Measurements from ENCODE around the gene COL7A1.

The COL7A1 gene

DNA sequence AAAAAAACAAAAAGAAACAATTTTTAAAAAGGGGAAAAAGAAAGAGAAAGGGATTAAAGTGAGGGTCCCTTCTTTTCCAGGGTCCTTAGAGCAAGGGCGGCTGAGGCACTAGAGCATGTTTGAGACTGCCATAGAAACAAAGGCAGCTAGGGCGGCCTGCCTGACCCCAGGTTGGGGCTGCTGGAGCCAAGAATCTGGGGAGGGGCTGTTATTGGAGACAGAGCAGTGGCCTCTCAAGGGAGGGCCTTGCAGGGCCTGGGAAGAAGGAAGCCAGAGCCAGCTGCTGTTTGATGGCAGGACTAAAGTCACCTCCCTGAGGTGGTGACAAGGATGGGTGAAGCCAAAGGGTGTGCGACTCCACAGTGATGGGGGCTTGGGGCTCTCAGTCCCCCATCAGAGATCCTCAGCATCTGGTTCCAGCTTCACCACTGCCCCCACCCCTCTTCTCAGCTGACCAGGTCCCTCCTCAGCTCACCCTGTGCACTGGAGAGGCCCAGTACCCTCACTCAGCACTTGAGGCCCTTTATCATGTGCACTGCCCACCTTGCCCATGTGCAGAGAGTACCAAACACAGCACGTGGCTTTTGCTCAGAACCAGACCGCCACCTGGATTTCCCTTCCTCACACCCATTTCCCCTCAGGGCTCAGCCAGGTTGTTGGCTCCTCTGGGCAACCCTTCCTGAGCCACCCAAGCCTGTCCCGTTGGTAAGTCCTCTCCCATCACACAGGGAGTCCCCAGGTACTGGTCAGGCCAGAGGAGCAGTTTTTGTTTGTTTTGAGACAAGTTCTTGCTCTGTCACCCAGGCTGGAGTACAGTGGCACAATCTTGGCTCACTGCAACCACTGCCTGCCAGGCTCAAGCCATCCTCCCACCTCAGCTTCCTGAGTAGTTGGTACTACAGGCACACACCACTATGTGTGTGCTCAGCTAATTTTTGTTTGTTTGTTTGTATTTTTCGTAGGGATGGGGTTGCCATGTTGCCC is 24.7 kb upstream of the COL7A1 start:
- DNase-seq, result no peak

DNA sequence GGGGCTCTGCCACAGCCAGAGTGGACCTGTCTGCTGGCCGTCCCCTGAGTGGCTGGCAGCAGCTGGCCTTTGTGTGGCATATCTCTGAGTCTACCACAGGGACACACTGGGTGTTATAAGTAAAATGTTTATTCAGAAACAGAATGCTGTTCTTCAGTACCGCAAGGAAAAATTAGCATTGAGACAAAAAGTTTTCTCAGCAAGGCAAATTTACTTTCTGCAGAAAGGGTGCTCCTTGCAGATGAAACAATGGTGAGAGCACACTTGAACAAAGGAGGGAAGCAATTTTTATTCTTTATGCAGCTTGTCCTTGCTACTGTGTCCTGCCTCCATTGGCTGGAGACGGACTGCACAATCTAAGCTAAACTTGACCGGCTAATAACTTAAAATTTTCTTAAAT is 22.4 kb upstream of the COL7A1 start:
- DNase-seq, result no peak

DNA sequence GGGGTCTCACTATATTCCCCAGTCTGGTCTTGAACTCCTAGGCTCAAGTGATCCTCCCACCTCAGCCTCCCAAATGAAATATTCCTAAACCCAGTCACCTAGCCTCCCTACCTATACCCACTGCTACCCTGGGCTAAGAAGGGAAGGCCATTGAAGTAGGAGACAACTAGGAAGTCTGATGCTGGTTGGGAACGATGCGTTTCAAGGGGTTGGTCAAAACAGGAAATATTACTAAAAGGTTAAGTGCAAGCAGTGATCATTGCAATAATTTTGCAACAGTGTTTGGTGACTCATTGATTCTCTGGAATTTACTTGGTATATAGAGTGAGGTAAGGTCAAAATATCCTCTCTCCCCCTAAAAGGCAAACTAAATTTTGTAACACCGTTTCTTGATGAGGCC is 18.9 kb upstream of the COL7A1 start:
- peak; percentile 70 for DNase-seq

DNA sequence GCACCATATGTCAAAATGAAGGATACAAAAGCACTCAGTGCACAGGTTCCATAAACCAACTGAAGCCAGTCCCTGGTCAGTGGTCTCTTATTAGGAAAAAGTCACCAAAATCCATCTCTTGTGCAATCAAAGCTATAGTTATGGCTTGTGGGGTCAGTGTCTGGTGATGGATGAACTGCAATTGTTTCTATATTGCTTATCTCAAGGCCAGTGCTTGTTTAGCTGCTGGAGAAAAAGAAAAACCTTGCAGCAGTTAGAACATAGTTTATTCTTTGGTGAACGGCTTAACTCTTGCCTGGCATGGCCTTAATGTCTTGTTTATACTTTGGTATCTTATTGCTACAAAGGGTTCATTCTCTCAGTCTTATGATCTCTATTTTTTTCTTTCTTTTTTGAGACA is 17.2 kb upstream of the COL7A1 start:
- DNase-seq, result no peak

GRCh38 chr3:48609088-48610005 is 14.2 kb upstream of the COL7A1 start, which contains the start of gene UQCRC1:
Gene UQCRC1 (minus strand): TSS chr3:48609646. CDS start chr3:48609620, 26 bp downstream.
- DNase-seq, result peak; percentile 91

DNA sequence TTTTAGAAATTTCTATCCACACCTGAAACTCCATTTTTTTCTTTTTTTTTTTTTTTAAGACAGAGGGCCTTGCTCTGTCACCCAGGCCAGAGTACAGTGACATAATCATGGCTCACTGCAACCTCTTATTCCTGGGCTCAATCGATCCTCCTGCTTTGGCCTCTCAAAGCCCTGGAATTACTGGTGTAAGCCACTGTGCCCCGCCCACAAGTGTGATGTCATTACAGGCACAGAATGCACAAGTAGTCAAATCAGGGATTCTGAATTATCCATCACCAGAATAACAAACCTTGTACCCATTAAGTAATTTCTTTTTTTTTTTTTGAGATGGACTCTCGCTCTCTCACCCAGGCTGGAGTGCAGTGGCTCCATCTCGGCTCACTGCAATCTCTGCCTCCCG is 12.4 kb upstream of the COL7A1 start:
- no peak for DNase-seq

- DNase-seq, result no peak
Measured at GRCh38 chr3:48601622-48601994, 6.5 kb upstream of the COL7A1 start.

DNA sequence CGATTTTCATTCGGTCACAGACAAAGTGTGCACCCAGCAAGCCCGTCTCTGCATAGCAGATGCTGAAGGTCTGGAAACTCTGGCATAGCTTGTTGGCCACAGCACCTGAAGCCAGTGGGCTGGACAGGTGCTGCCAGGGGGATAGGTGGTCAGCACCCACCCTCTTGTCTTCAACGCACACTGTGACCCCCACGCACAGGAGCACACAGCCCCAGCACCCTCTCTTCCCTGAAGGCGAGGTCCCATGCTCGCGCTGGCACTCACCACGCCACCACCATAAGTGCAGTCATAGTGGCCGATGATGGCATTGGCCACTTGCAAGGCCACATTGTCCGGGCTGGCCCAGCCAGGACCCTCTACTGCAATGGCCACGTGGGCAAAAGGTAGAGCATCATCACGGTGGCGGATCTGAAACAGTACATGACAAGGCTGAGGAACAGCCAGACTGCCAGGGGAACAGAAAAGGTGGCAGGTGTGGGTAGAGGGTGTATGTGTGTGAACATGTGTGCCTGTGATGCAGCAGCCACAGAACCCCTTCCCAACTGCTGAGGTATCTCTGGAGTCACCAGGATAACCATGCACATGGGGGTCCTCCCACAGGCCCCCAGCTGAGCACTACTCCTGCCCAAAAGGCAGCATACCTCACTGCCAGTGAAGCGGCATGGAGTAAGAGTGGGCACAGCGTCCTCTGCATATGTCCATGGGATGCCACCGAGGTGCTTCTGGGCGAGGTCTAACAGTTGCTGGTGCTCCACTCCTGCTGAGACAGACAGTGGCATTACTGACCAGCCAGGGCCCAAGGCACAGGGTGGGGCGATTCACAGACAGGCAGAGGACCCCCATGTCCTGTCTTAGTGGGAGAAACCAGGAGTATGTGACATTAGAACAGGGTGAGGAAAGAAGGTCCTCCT is 5.8 kb upstream of the COL7A1 start:
- DNase-seq, result no peak

DNA sequence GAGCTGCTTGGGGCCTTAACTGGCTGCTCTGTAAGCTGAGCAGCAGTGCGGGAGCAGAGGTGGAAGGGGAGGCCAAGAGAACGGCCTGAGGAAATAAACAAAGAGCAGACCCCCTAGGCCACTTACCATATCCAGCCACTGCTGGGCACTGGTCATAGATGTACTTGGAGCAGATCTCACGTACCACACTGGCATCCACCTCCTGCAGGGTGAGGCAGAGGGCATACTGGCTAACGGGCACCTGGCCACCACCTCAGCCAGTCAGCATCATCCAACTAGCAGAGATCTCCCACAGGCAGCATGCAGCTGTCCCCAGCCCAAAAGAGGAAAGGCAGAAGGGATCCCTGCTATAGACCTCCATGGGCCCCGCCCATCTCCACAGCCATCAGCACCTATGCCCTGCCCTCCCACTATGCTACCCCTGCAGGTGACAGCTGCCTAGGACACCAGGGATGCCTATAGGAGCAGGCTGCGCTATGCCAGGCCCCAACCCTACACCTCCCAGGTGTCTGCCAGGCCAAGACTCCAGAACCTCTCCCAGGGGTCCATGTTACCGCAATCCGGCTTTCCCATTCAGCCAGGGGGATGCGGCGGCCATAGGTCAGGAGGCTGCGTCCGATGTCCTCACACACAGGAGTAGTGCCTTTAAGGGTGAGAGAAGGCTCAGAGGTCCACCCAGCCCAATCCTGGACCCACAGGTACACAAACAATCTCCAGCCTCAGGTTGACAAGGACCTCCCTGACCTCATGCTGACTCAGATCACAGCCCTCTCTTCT is 4.6 kb upstream of the COL7A1 start:
- no peak for DNase-seq

- no peak for DNase-seq
Measured at GRCh38 chr3:48599077-48599501, 4.0 kb upstream of the COL7A1 start.

DNA sequence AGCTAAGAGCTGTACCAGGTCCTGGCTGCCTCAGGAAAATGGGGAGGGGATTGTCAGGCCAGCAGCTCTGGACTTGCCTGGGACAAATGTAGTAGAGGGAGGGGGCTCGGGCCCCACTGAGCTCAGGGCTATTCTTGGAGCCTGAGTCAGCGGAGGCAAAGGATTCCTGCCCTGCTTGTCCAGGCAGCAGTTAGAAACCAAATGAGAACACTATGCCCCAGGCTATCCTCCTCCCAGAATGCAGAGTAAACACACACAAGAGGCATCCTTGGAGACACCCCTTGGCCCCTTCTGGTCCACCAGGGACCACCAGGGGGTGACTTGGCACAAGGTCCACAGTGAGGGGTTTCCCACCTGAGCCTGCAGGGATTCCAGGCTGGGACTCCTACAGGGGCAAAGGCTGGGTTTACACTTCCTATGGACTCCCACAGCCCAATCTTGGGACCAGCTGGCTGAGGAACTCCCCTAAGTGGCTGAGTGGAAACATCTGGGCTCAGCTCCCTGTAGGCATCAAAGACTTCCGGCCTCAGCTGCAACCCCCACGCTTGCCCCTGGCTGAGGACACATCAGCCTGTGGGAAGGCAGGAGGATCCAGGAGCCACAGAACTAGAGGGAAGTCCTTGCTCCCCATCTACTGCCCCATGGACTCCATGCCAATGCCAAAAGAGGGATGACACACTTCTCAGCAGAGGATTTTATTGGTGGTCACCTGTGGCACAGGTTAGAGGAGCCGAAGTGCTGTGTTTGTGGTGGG is 3.4 kb upstream of the COL7A1 start:
- peak; percentile 95 for DNase-seq

GRCh38 chr3:48597408-48597800 is 2.3 kb upstream of the COL7A1 start:
- DNase-seq, result no peak

DNA sequence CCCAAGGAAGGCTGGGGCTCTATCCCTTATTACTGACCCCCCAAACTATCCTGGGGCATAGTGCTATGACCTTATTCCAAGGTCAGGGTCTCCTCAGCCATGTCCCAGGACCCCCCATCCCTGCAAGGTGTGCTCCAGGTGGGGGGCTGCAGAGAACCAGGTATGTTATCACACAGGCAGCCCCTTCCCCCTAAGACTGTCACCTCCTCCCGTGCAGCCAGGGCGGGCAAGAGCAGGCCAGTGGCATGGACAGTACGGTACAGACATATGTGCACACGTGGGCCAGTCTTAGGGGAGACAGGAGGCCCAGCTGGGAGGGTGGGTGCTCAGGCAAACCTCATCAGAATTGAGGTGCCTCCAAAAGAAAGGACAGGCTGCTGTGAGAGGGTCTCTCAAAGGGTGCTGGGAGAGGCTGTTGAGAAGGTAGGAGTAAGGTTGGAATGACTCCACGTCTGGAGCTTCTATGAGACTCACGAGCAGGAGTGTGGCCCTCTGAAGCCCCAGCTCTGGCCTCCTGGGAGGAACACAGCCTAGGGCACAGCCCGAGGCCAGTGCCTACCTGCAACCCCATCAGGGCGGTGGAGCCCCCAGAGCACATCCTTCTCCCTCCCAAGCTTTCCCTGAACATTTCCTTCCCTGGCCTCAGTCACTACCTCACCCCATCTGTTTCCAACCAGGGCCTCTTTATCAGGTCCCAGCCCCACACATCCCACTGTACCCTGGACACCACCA is 1.7 kb upstream of the COL7A1 start:
- no peak for DNase-seq

- DNase-seq, result no peak
Measured at GRCh38 chr3:48596157-48596556, 1.0 kb upstream of the COL7A1 start.

- peak; percentile 94 for DNase-seq
Measured at GRCh38 chr3:48595526-48596121, 495 bp upstream of the COL7A1 start.

DNA sequence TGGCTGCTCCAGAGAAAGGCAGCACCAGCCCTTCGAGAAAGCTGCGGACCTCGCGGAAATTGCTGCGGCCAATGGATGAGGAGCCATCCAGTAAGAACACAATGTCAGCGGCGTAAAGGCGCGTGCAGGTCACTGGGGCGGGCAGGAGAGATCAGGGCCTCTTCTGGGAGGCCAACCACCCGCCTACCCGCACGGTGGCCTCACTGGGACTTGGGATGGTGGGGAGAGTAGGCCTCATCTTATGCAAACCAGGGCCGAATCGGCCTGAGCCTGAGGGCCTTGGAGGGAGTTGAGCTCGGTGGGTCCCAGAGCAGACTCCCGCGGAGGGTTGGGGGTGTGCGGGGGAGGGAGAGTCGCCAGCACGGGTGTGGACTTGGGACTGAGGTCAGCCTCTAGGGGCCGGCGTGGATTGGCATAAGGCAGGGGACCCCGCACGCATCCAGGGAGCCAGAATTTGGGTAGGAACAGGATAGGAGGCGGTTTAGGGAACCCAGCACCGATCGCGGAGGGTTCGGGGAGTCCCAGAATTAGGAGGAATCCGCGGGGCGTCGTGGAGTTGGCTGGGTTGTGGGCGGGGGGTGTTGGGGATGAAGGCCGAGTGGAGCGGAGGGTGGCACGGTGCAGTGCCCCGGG is 596 bp downstream of the COL7A1 start:
- DNase-seq, result peak; percentile 23

GRCh38 chr3:48593337-48593736 is 1.8 kb downstream of the COL7A1 start:
- no peak for DNase-seq

GRCh38 chr3:48592519-48593087 is 2.5 kb downstream of the COL7A1 start:
- DNase-seq, result no peak
